HG02642 (cell line): Measurements from ENCODE around the gene KIF21B.

Experiments used
- ATAC-seq: cut with Tn5 transposase; IDR thresholded peaks from one replicate; pipeline ENCODE4 v1.9.1; 2021; ENCODE audit warnings: mild to moderate bottlenecking; ENCODE audit not compliant: unreplicated experiment, poor library complexity

The KIF21B gene

GRCh38 chr1:201020721-201021629 is 2.5 kb downstream of the KIF21B start:
- no peak for ATAC-seq

GRCh38 chr1:201020040-201020591 is 3.4 kb downstream of the KIF21B start:
- no peak for ATAC-seq

- peak; percentile 66 for ATAC-seq
Observed at GRCh38 chr1:201019321-201019977, 4.1 kb downstream of the KIF21B start.

GRCh38 chr1:201017828-201018163 is 5.7 kb downstream of the KIF21B start:
- ATAC-seq: no peak

GRCh38 chr1:201016943-201017827 is 6.3 kb downstream of the KIF21B start:
- peak; percentile 33 for ATAC-seq

- no peak for ATAC-seq
Observed at GRCh38 chr1:201016211-201016651, 7.3 kb downstream of the KIF21B start.

- no peak for ATAC-seq
Observed at GRCh38 chr1:201015551-201016091, 7.9 kb downstream of the KIF21B start.

- ATAC-seq: no peak
Observed at GRCh38 chr1:201014816-201015200, 8.7 kb downstream of the KIF21B start.

- ATAC-seq: no peak
Observed at GRCh38 chr1:201013991-201014815, 9.3 kb downstream of the KIF21B start.

GRCh38 chr1:201013031-201013485 is 10.5 kb downstream of the KIF21B start:
- no peak for ATAC-seq

GRCh38 chr1:201011616-201012015 is 11.9 kb downstream of the KIF21B start:
- no peak for ATAC-seq

GRCh38 chr1:201009962-201010645 is 13.4 kb downstream of the KIF21B start:
- no peak for ATAC-seq

GRCh38 chr1:201008666-201009360 is 14.7 kb downstream of the KIF21B start:
- no peak for ATAC-seq

- no peak for ATAC-seq
Observed at GRCh38 chr1:201007481-201007880, 16.0 kb downstream of the KIF21B start.

GRCh38 chr1:201006450-201006849 is 17.1 kb downstream of the KIF21B start:
- ATAC-seq: no peak

- no peak for ATAC-seq
Observed at GRCh38 chr1:201004732-201005131, 18.8 kb downstream of the KIF21B start.

- ATAC-seq: no peak
Observed at GRCh38 chr1:201004154-201004553, 19.4 kb downstream of the KIF21B start.

- no peak for ATAC-seq
Observed at GRCh38 chr1:201002510-201002909, 21.0 kb downstream of the KIF21B start.
